Activated gamma-delta T cell (primary cell): ENCODE results near the gene DIRAS1.
A peak's percentile ranks its signal among the peaks of the same experiment; 100 is the strongest.
"Not testable (repeated sequence)": the region's sequence is repeated elsewhere in the genome, so short reads cannot be mapped to it uniquely, and the experiment has no call there.

ENCODE experiments used
- DNase-seq: peaks from one replicate; lab custom pipeline; 2025; lab: John Stamatoyannopoulos, UW

DIRAS1 gene

GRCh38 chr19:2711875-2712205, 9.3 kb downstream of the DIRAS1 start:
- DNase-seq, result no peak

GRCh38 chr19:2711172-2711874, 9.8 kb downstream of the DIRAS1 start:
- no peak for DNase-seq

- no peak for DNase-seq
Measured at GRCh38 chr19:2706251-2706650, 14.9 kb downstream of the DIRAS1 start.

GRCh38 chr19:2703691-2704216, 17.4 kb downstream of the DIRAS1 start:
- no peak for DNase-seq

GRCh38 chr19:2703077-2703437, 18.1 kb downstream of the DIRAS1 start:
- DNase-seq, result no peak

GRCh38 chr19:2702170-2703076, 18.7 kb downstream of the DIRAS1 start, which contains the start of gene GNG7:
Gene GNG7, minus strand, starts transcription at chr19:2702694. Its CDS starts 182,006 bp downstream, at chr19:2520688.
- peak; percentile 93 for DNase-seq

- DNase-seq, result no peak
Measured at GRCh38 chr19:2701361-2702169, 19.6 kb downstream of the DIRAS1 start.

- no peak for DNase-seq
Measured at GRCh38 chr19:2700660-2701360, 20.4 kb downstream of the DIRAS1 start.

- DNase-seq, result no peak
Measured at GRCh38 chr19:2699413-2700140, 21.6 kb downstream of the DIRAS1 start.

GRCh38 chr19:2694196-2694595, 27.0 kb downstream of the DIRAS1 start:
- no peak for DNase-seq

- no peak for DNase-seq
Measured at GRCh38 chr19:2693492-2694160, 27.5 kb downstream of the DIRAS1 start.

GRCh38 chr19:2691951-2692350, 29.2 kb downstream of the DIRAS1 start:
- DNase-seq, result no peak

GRCh38 chr19:2690856-2691255, 30.3 kb downstream of the DIRAS1 start:
- DNase-seq, result no peak

GRCh38 chr19:2686360-2686759, 34.8 kb downstream of the DIRAS1 start:
- DNase-seq, result no peak

GRCh38 chr19:2685204-2685704, 35.9 kb downstream of the DIRAS1 start:
- DNase-seq, result no peak

GRCh38 chr19:2683430-2684003, 37.7 kb downstream of the DIRAS1 start:
- DNase-seq, result no peak

GRCh38 chr19:2680808-2681207, 40.4 kb downstream of the DIRAS1 start:
- no peak for DNase-seq

GRCh38 chr19:2679439-2679838, 41.7 kb downstream of the DIRAS1 start:
- DNase-seq, result no peak

- DNase-seq, result not testable (repeated sequence)
Measured at GRCh38 chr19:2678948-2679347, 42.2 kb downstream of the DIRAS1 start.
